ENCODE measurements around the gene TMEM150B.

- TF ChIP-seq CTCF (IDR thresholded peaks at IDR 0.05) (no peak), POLR2A (IDR thresholded peaks at IDR 0.05) (no peak)
Observed at GRCh38 chr19:55297267-55297666, 27.9 kb downstream of the TMEM150B start.
